ENCODE measurements around the gene TPD52L1. TPM values are rescaled to one million over a fixed set of nuclear protein-coding genes. Genes with fewer than 3 reads are reported as not detected.

The TPD52L1 gene
- total RNA-seq, 1 donor from 2014 or later: 7.2 TPM

DNA sequence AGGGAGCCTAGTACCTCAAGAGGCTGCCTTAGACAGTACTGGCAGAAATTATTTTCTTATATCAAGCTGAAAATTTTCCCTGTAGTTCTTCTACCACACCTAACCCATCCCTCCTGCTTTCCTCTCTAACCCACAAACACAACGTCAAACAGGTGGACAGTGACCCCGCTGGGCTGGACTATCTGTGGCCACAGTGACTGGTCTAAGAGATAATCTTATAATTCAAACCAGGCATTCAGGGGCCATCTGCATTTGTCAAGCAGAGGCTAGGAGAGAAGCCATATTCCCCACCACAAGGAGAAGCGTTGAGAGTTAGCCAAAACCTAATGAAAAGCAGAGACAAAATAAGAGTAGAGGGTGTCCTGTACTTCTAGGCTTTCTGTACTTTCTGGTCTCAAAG lies 140.0 kb downstream of the TPD52L1 start:
- no peak for DNase-seq (ENCODE audit: extremely low spot score, unreplicated experiment)
- TF ChIP-seq, protein P1, sequence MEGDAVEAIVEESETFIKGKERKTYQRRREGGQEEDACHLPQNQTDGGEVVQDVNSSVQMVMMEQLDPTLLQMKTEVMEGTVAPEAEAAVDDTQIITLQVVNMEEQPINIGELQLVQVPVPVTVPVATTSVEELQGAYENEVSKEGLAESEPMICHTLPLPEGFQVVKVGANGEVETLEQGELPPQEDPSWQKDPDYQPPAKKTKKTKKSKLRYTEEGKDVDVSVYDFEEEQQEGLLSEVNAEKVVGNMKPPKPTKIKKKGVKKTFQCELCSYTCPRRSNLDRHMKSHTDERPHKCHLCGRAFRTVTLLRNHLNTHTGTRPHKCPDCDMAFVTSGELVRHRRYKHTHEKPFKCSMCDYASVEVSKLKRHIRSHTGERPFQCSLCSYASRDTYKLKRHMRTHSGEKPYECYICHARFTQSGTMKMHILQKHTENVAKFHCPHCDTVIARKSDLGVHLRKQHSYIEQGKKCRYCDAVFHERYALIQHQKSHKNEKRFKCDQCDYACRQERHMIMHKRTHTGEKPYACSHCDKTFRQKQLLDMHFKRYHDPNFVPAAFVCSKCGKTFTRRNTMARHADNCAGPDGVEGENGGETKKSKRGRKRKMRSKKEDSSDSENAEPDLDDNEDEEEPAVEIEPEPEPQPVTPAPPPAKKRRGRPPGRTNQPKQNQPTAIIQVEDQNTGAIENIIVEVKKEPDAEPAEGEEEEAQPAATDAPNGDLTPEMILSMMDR (IDR thresholded peaks at IDR 0.05): no peak
- peaks cover 16% of the 10 kb centered on the region for H3K4me1 Mint-ChIP-seq (ENCODE audit: unreplicated experiment)
- no peak overlapping the region for H3K27ac Mint-ChIP-seq (ENCODE audit: unreplicated experiment)
- no peaks in the 10 kb centered on the region for H3K27me3 Mint-ChIP-seq (ENCODE audit: unreplicated experiment)
- H3K9me3 Mint-ChIP-seq (ENCODE audit: unreplicated experiment): no peaks in the 10 kb centered on the region
- H3K36me3 Mint-ChIP-seq (ENCODE audit: unreplicated experiment): peaks cover 70% of the 10 kb centered on the region
- H3K4me3 Mint-ChIP-seq (ENCODE audit: unreplicated experiment): no peak overlapping the region

DNA sequence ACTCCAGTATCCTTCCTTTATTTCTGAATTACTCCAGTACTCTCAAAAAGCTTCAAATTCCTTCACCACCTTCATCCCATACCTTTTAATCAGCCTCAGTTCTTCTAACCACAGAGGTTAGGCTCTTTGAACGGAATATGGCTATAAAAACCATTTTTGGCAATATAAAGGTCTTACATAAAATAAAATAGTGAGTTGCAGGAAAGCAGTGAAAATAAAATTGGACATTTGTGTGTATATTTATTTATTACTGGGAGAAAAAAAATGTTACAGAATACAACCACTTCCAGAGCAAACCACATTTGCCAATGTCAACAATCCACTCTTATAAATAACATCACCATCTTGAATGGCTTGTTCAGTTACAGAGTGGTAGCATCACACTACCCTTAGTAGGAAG lies 140.5 kb downstream of the TPD52L1 start:
- DNase-seq (ENCODE audit: extremely low spot score, unreplicated experiment): no peak
- peaks cover 16% of the 10 kb centered on the region for H3K4me1 Mint-ChIP-seq (ENCODE audit: unreplicated experiment)
- no peaks in the 10 kb centered on the region for H3K9me3 Mint-ChIP-seq (ENCODE audit: unreplicated experiment)
- no peak overlapping the region for H3K27ac Mint-ChIP-seq (ENCODE audit: unreplicated experiment)
- no peak overlapping the region for H3K4me3 Mint-ChIP-seq (ENCODE audit: unreplicated experiment)
- TF ChIP-seq, protein P1 (IDR thresholded peaks at IDR 0.05): no peak
- H3K27me3 Mint-ChIP-seq (ENCODE audit: unreplicated experiment): no peaks in the 10 kb centered on the region
- peaks cover 70% of the 10 kb centered on the region for H3K36me3 Mint-ChIP-seq (ENCODE audit: unreplicated experiment)

DNA sequence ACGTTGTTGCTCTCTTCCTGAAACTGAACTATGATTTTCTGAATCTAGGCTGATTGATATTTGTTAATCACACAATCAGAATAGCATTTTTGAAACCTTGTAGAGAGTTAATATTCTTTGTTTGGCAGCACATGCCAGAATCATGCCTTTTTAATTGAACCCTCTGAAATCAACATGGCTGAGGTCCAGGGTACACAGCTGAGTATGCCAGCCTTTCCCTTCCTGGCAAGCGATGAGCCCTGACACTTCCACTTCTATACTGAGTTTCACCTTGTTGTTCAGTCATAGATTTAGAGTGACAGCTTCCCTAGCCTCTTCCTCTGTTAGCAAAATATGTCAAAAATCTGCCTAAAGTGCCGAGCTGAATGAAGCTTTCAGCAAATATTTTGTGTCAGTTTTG lies 141.4 kb downstream of the TPD52L1 start:
- Mint-ChIP-seq H3K9me3 (ENCODE audit: unreplicated experiment) (no peaks in the 10 kb centered on the region), H3K4me3 (ENCODE audit: unreplicated experiment) (no peak overlapping the region), H3K27me3 (ENCODE audit: unreplicated experiment) (no peaks in the 10 kb centered on the region), H3K4me1 (ENCODE audit: unreplicated experiment) (peaks cover 23% of the 10 kb centered on the region), H3K36me3 (ENCODE audit: unreplicated experiment) (peaks cover 71% of the 10 kb centered on the region), H3K27ac (ENCODE audit: unreplicated experiment) (no peak overlapping the region)
- TF ChIP-seq, protein P1 (IDR thresholded peaks at IDR 0.05): no peak
- no peak for DNase-seq (ENCODE audit: extremely low spot score, unreplicated experiment)

DNA sequence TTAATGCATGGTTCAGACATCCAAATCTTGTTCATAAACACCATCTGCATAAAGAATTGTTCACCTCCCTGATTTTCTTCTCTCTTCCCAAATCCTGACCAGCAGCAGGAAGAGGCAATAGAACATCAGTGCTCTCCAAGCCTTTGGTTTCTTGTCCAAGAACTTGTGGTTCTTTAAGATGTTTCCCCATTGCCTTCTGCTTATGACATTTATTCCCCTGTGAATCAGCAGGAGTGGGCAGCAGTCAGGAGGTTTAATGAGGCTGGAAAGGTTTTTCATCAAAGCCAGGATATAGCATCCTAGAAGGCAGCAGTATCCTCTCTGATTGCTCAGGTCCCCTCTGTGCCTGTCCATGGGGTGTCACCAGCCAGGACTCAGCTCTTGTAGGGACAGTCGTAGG lies 142.9 kb downstream of the TPD52L1 start:
- no peak overlapping the region for H3K27ac Mint-ChIP-seq (ENCODE audit: unreplicated experiment)
- H3K4me3 Mint-ChIP-seq (ENCODE audit: unreplicated experiment): no peak overlapping the region
- TF ChIP-seq, protein P1 (IDR thresholded peaks at IDR 0.05): no peak
- H3K36me3 Mint-ChIP-seq (ENCODE audit: unreplicated experiment): peaks cover 62% of the 10 kb centered on the region
- H3K27me3 Mint-ChIP-seq (ENCODE audit: unreplicated experiment): no peaks in the 10 kb centered on the region
- no peak for DNase-seq (ENCODE audit: extremely low spot score, unreplicated experiment)
- peaks cover 35% of the 10 kb centered on the region for H3K4me1 Mint-ChIP-seq (ENCODE audit: unreplicated experiment)
- H3K9me3 Mint-ChIP-seq (ENCODE audit: unreplicated experiment): no peaks in the 10 kb centered on the region

DNA sequence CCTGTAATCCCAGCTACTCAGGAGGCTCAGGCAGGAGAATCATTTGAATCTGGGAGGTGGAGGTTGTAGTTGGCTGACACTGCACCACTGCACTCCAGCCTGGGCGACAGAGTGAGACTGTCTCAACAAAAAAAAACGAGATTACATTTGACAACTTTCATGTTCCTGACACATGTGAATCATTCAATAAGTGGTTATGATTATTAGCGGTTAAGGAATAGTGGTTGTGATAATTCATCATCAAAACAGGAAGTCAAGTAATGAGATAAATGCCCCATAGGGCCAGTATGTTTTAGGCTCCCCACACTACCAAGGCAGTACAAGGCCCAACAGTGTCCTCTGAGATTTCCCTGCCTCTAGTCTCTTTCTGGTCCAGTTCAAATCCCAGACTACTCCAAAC lies 145.7 kb downstream of the TPD52L1 start:
- no peak for DNase-seq (ENCODE audit: extremely low spot score, unreplicated experiment)
- TF ChIP-seq, protein P1 (IDR thresholded peaks at IDR 0.05): no peak
- peaks cover under 1% of the 10 kb centered on the region for H3K9me3 Mint-ChIP-seq (ENCODE audit: unreplicated experiment)
- H3K4me3 Mint-ChIP-seq (ENCODE audit: unreplicated experiment): no peak overlapping the region
- no peak overlapping the region for H3K27ac Mint-ChIP-seq (ENCODE audit: unreplicated experiment)
- peaks cover 38% of the 10 kb centered on the region for H3K4me1 Mint-ChIP-seq (ENCODE audit: unreplicated experiment)
- peaks cover 42% of the 10 kb centered on the region for H3K36me3 Mint-ChIP-seq (ENCODE audit: unreplicated experiment)
- no peaks in the 10 kb centered on the region for H3K27me3 Mint-ChIP-seq (ENCODE audit: unreplicated experiment)
